Measurements from ENCODE around the gene ARRDC3.

DNA sequence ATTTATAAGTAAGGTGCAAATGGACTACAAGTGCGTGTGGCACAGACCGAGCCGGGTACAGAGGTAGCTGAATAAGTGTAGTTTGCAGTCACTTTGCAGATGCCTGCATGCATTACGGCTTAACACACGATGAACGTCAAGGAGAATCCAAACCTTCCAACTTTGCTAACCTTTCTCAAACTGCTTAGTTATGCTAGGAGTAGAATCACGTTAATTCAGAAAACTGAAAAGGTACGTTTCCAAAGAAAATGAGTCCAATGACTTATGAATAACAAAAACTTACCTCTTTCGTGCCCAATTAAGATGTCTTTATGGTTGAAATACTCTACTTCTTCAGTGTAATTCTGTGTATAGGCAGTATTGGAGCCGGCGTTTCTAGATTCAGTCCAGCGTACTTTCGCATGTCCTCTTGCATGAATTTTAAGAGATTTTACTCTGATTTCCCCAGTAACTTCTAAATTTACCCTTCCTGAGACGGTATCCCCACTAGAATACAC is 539 bp downstream of the ARRDC3 start:
- TF ChIP-seq, protein P1, sequence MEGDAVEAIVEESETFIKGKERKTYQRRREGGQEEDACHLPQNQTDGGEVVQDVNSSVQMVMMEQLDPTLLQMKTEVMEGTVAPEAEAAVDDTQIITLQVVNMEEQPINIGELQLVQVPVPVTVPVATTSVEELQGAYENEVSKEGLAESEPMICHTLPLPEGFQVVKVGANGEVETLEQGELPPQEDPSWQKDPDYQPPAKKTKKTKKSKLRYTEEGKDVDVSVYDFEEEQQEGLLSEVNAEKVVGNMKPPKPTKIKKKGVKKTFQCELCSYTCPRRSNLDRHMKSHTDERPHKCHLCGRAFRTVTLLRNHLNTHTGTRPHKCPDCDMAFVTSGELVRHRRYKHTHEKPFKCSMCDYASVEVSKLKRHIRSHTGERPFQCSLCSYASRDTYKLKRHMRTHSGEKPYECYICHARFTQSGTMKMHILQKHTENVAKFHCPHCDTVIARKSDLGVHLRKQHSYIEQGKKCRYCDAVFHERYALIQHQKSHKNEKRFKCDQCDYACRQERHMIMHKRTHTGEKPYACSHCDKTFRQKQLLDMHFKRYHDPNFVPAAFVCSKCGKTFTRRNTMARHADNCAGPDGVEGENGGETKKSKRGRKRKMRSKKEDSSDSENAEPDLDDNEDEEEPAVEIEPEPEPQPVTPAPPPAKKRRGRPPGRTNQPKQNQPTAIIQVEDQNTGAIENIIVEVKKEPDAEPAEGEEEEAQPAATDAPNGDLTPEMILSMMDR (IDR thresholded peaks at IDR 0.05; ENCODE audit: low read length): no peak
- TF ChIP-seq EZH2 (IDR thresholded peaks at IDR 0.05; ENCODE audit: borderline replicate concordance, low read length): no peak
